ENCODE data around the gene MSL3.
A peak's percentile ranks its signal among the peaks of the same experiment; 100 is the strongest.

Gene MSL3

GRCh38 chrX:11759461-11760311 lies 1.6 kb downstream of the MSL3 start:
- DNase-seq (ENCODE audit: low spot score): peak; percentile 89

GRCh38 chrX:11760958-11761357 lies 2.9 kb downstream of the MSL3 start:
- DNase-seq (ENCODE audit: low spot score): no peak

- DNase-seq (ENCODE audit: low spot score): no peak
Observed at GRCh38 chrX:11764602-11765067, 6.6 kb downstream of the MSL3 start.

GRCh38 chrX:11765449-11765848 lies 7.4 kb downstream of the MSL3 start:
- no peak for DNase-seq (ENCODE audit: low spot score)

- no peak for DNase-seq (ENCODE audit: low spot score)
Observed at GRCh38 chrX:11766487-11766886, 8.4 kb downstream of the MSL3 start.

GRCh38 chrX:11768039-11768438 lies 10.0 kb downstream of the MSL3 start:
- no peak for DNase-seq (ENCODE audit: low spot score)

GRCh38 chrX:11770320-11770719 lies 12.3 kb downstream of the MSL3 start:
- DNase-seq (ENCODE audit: low spot score): peak; percentile 73

GRCh38 chrX:11778230-11778629 lies 20.2 kb downstream of the MSL3 start:
- peak; percentile 8 for DNase-seq (ENCODE audit: low spot score)

- DNase-seq (ENCODE audit: low spot score): no peak
Observed at GRCh38 chrX:11781133-11781532, 23.1 kb downstream of the MSL3 start.

GRCh38 chrX:11781734-11782370 lies 23.8 kb downstream of the MSL3 start:
- no peak for DNase-seq (ENCODE audit: low spot score)

- no peak for DNase-seq (ENCODE audit: low spot score)
Observed at GRCh38 chrX:11784543-11784942, 26.5 kb downstream of the MSL3 start.

- no peak for DNase-seq (ENCODE audit: low spot score)
Observed at GRCh38 chrX:11786862-11787261, 28.8 kb downstream of the MSL3 start.

GRCh38 chrX:11787564-11787963 lies 29.5 kb downstream of the MSL3 start:
- DNase-seq (ENCODE audit: low spot score): peak; percentile 60

- DNase-seq (ENCODE audit: low spot score): no peak
Observed at GRCh38 chrX:11789809-11790208, 31.8 kb downstream of the MSL3 start.

- no peak for DNase-seq (ENCODE audit: low spot score)
Observed at GRCh38 chrX:11791090-11791489, 33.1 kb downstream of the MSL3 start.

- DNase-seq (ENCODE audit: low spot score): no peak
Observed at GRCh38 chrX:11791537-11791936, 33.5 kb downstream of the MSL3 start.

GRCh38 chrX:11792461-11793421 lies 34.7 kb downstream of the MSL3 start:
- no peak for DNase-seq (ENCODE audit: low spot score)

GRCh38 chrX:11793734-11794133 lies 35.7 kb downstream of the MSL3 start:
- DNase-seq (ENCODE audit: low spot score): no peak

- no peak for DNase-seq (ENCODE audit: low spot score)
Observed at GRCh38 chrX:11813341-11813740, 55.3 kb downstream of the MSL3 start.

Data from kidney tubule cell (primary cell).